ENCODE data around the gene PRDM16. TPM values are rescaled to one million over a fixed set of nuclear protein-coding genes. Genes with fewer than 3 reads are reported as not detected.
A peak's percentile ranks its signal among the peaks of the same experiment; 100 is the strongest.

Gene PRDM16
- total and polyA plus RNA-seq, 2 of the 13 experiments (the other 11 are each of a cell fraction or from before 2014, with no cell fraction given): 0.15 to 0.81 TPM

DNA sequence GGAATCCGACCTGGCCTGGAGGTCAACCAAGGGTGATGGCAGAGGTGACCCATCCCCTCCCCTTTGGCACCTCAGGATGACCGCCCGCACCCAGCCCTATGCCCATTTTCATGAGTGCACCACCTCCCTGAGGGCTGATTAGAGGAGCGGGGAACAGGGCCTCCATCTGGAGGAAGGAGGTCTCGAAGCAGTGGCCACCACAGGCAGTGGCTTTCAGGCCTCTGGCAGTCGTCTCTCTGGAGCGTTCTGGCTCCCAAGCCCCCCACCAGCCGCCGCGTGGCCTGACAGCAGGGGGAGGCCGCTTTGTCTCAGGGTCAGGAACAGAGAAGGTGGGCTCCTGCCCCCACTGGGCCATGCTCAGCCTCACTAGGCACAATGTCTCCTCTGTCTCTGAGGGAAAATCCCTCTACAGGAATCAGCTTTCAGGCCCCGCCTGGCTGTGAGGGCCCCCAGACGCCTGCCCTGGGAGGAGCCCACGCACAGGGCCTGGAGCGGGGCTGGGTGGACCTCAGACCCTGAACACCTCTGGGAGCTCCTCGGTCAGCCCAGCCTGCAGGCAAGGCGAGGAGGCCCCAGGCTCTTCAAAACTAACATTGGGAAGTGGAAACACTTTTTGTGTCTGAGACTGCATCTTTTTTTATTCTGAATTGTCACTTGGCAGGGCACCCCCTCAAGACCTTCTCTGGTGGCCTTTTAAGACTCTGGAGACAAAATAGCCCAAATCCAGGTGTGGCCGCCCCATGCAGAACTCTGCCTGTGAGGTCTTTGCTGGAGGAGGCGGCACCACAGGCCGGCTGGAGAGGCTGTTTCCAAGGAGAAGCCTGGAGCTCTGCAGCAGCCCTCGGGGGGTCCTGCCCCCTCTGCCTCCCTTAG, 257.7 kb downstream of the PRDM16 start (continued):
- TF ChIP-seq ZNF652 (CRISPR knock-in tag; IDR thresholded peaks at IDR 0.05; ENCODE audit: borderline replicate concordance, low read depth): no peak
- TF ChIP-seq MBD4 (IDR thresholded peaks at IDR 0.05; ENCODE audit: borderline replicate concordance, low read length): no peak
- no peak for TF ChIP-seq ZNF644 (CRISPR knock-in tag; IDR thresholded peaks at IDR 0.05; ENCODE audit: low read depth)
- no peak for TF ChIP-seq ZNF530 (CRISPR knock-in tag; IDR thresholded peaks at IDR 0.05; ENCODE audit: low read depth)
- TF ChIP-seq, protein P1, sequence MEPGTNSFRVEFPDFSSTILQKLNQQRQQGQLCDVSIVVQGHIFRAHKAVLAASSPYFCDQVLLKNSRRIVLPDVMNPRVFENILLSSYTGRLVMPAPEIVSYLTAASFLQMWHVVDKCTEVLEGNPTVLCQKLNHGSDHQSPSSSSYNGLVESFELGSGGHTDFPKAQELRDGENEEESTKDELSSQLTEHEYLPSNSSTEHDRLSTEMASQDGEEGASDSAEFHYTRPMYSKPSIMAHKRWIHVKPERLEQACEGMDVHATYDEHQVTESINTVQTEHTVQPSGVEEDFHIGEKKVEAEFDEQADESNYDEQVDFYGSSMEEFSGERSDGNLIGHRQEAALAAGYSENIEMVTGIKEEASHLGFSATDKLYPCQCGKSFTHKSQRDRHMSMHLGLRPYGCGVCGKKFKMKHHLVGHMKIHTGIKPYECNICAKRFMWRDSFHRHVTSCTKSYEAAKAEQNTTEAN (CRISPR knock-in tag; conservative IDR thresholded peaks at IDR 0.05): 0 out of 2 replicates have a peak, but pooled peaks have one; percentile 68
- TF ChIP-seq ZNF75D (CRISPR knock-in tag; IDR thresholded peaks at IDR 0.05; ENCODE audit: borderline replicate concordance): no peak
- no peak for TF ChIP-seq JDP2 (CRISPR knock-in tag; IDR thresholded peaks at IDR 0.05; ENCODE audit: borderline replicate concordance)
- TF ChIP-seq KAT8 (CRISPR knock-in tag; IDR thresholded peaks at IDR 0.05): peak; percentile 51; the same call in 1 of the 2 replicates
- TF ChIP-seq, protein P2, sequence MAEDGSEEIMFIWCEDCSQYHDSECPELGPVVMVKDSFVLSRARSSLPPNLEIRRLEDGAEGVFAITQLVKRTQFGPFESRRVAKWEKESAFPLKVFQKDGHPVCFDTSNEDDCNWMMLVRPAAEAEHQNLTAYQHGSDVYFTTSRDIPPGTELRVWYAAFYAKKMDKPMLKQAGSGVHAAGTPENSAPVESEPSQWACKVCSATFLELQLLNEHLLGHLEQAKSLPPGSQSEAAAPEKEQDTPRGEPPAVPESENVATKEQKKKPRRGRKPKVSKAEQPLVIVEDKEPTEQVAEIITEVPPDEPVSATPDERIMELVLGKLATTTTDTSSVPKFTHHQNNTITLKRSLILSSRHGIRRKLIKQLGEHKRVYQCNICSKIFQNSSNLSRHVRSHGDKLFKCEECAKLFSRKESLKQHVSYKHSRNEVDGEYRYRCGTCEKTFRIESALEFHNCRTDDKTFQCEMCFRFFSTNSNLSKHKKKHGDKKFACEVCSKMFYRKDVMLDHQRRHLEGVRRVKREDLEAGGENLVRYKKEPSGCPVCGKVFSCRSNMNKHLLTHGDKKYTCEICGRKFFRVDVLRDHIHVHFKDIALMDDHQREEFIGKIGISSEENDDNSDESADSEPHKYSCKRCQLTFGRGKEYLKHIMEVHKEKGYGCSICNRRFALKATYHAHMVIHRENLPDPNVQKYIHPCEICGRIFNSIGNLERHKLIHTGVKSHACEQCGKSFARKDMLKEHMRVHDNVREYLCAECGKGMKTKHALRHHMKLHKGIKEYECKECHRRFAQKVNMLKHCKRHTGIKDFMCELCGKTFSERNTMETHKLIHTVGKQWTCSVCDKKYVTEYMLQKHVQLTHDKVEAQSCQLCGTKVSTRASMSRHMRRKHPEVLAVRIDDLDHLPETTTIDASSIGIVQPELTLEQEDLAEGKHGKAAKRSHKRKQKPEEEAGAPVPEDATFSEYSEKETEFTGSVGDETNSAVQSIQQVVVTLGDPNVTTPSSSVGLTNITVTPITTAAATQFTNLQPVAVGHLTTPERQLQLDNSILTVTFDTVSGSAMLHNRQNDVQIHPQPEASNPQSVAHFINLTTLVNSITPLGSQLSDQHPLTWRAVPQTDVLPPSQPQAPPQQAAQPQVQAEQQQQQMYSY (CRISPR knock-in tag; IDR thresholded peaks at IDR 0.05): no peak
- TF ChIP-seq ZNF678 (CRISPR knock-in tag; IDR thresholded peaks at IDR 0.05): no peak
- TF ChIP-seq, protein P3, sequence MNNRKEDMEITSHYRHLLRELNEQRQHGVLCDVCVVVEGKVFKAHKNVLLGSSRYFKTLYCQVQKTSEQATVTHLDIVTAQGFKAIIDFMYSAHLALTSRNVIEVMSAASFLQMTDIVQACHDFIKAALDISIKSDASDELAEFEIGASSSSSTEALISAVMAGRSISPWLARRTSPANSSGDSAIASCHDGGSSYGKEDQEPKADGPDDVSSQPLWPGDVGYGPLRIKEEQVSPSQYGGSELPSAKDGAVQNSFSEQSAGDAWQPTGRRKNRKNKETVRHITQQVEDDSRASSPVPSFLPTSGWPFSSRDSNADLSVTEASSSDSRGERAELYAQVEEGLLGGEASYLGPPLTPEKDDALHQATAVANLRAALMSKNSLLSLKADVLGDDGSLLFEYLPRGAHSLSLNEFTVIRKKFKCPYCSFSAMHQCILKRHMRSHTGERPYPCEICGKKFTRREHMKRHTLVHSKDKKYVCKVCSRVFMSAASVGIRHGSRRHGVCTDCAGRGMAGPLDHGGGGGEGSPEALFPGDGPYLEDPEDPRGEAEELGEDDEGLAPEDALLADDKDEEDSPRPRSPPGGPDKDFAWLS (CRISPR knock-in tag; IDR thresholded peaks at IDR 0.05; ENCODE audit: borderline replicate concordance): no peak
- TF ChIP-seq FLYWCH1 (CRISPR knock-in tag; IDR thresholded peaks at IDR 0.05): 0 out of 2 replicates have a peak, but pooled peaks have one; percentile 9
- TF ChIP-seq ZNF564 (CRISPR knock-in tag; IDR thresholded peaks at IDR 0.05): no peak
- TF ChIP-seq GPN1 (CRISPR knock-in tag; IDR thresholded peaks at IDR 0.05; ENCODE audit: borderline replicate concordance): no peak
- TF ChIP-seq BHLHE40 (IDR thresholded peaks at IDR 0.05; ENCODE audit: low read length): no peak
- TF ChIP-seq, protein P4, sequence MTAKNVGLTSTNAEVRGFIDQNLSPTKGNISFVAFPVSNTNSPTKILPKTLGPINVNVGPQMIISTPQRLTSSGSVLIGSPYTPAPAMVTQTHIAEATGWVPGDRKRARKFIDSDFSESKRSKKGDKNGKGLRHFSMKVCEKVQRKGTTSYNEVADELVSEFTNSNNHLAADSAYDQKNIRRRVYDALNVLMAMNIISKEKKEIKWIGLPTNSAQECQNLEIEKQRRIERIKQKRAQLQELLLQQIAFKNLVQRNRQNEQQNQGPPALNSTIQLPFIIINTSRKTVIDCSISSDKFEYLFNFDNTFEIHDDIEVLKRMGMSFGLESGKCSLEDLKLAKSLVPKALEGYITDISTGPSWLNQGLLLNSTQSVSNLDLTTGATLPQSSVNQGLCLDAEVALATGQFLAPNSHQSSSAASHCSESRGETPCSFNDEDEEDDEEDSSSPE (CRISPR knock-in tag; IDR thresholded peaks at IDR 0.05): peak; percentile 27; the same call in 1 of the 2 replicates
